Measurements from ENCODE around the gene UBTF. TPM values are rescaled to one million over a fixed set of nuclear protein-coding genes. Genes with fewer than 3 reads are reported as not detected.

Gene UBTF
- polyA plus RNA-seq, 5 donors: 99.8 to 129 (median 106) TPM

DNA sequence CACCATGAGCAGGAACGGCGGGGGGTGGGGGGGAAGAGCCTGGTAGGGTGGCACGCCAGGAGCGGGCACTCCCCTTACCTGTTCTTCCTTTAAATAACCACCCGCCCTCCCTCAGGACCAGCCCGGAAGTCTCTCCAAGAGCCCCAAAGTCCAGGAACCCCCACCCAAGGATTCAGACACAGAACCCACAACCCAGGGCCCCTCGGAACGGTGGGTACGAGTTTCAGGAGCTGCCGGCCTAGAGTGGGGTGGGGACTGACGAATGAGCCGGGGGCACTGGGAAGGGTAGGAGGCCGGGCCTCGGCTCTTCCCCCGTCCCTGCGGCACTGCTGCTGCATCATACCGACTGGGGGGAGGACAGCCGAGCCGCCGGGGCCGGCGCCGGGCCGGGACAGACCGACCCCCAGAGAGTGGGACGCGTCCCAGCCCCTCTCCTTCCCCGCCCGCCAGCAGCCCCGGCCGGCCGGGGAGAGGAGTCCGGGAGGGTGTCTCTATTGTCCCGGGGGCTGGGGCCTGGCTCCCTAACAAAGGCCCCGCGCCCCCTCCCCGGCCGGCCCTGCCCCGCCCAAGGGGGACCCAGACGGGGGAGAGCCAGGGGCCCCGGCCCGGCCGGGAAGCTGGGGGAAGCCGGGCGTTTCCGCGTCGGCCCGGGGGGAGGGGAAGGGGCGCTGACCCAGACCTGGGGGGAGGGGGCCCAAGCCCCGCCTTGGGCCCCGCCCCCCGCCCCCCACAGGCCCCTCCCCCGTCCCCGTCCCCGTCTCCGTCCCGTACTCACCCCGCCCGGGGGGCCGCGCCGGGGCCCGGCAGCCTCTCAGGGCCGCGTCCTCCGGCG lies 20.5 kb downstream of the UBTF start:
- peak; percentile 43 to 68 for DNase-seq

DNA sequence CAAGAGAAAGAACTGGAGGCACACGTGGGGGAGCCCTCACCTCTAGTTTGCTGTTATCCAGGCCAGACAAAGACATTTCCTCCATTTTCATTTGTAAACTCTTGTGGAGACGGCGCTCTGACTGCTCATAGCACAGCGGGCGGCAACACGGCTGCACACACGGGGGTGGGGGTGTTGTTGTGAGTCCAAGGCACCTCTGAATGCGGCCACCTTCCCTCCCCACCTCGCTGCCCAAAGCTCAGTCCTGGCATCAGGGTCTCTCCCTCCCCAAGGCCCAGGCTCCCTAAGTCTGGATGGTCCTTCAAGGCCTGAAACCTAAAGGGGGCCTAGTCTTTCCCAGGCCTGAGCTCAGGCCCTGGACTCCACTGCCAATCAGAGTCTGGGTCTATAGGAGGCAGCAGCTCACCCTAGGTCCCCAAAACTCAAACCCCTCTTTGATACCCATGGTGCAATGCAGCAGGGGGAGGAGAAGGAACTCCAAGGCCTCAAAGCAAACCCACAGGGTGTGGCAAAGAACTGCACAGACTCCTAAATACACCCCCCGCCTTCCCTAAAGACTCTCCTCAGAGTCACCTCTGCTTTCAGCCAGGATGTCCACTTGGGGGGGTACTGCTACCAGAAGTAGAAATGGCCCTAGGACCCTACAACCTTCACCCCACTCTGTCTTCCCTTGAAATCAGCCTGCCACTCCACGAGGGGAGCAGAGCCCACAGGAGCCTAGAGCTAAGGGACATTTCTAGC lies 21.3 kb downstream of the UBTF start:
- DNase-seq: peak in 1 of 2 donors; percentile 27

DNA sequence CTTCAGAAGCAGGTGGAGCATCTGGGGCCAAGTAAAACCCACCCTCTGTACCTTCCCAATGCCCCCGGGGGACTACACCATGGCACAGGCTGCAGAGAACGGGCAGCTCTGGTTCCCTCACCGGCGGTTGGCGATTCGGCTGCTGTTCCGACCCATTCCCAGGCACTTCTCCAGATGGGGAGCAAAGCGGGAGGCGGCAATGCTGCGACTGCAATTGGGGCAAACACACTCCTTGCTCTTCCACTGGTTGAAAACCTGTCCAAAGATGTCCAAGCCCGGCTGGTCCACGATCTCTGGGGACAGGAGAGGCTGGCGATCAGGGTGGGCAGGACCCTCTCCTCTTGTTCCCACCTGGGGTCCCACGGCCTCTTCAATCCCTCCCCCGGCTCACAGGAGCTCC lies 22.4 kb downstream of the UBTF start:
- no peak for DNase-seq

- no peak for DNase-seq
Observed at GRCh38 chr17:44193326-44194084, 26.0 kb downstream of the UBTF start.

DNA sequence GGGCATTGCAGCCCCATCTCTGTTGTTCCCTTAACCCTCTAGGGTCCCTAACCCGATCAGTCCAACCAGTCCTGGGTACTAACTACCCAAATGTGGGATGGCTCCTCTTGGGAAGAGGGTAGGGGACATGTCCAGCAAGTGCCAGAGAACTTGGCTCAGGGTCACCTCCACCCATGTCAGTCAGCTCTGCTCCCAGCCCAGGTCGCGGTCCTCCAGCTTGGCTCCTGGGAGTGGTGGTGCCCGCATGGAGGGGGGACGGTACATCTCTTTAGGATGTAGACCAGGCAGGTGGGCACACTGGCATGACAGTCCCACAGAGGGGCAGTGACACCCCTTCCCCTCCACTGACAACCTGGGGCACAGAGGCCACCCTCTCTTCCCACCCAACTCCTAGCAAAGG lies 26.7 kb downstream of the UBTF start:
- DNase-seq: no peak

DNA sequence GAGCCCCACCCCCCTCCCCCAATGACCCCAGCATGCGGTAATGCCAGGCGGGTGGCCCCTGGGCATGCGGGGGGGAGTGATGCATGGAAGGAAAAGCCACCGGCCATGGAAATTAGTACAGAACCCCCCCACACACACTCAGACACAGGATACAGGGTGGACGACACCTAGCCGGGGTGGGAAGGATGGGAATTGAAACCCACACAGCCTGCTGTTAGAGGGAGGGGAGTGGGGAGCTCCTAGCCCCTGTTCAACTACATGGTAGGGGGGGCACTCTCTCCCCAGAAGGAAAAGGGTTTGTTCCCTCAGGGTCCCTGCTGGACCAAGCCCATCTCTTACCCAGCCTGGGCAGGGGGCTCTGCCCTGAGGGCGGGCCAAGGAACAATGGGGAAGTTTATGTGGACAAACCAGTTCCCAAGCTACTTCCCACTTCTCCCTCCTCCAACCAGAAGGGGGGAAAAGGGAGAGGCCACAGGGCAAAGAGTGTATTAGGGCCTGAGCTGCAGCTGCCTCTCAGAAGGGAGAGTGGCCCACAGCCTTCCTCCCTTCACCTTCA lies 27.5 kb downstream of the UBTF start:
- DNase-seq: no peak

GRCh38 chr17:44191369-44191768 lies 28.1 kb downstream of the UBTF start:
- peak in 1 of 2 donors; percentile 42 for DNase-seq

GRCh38 chr17:44190481-44190880 lies 29.0 kb downstream of the UBTF start:
- DNase-seq: no peak

GRCh38 chr17:44188576-44189403 lies 30.7 kb downstream of the UBTF start:
- no peak for DNase-seq

GRCh38 chr17:44187131-44187899 lies 32.2 kb downstream of the UBTF start:
- DNase-seq: no peak

- peak; percentile 99 for DNase-seq
Observed at GRCh38 chr17:44186307-44187130, 33.0 kb downstream of the UBTF start, which contains the start of gene TMUB2. Gene TMUB2 (plus strand): TSS chr17:44186972. CDS start chr17:44187709, 737 bp downstream.

DNA sequence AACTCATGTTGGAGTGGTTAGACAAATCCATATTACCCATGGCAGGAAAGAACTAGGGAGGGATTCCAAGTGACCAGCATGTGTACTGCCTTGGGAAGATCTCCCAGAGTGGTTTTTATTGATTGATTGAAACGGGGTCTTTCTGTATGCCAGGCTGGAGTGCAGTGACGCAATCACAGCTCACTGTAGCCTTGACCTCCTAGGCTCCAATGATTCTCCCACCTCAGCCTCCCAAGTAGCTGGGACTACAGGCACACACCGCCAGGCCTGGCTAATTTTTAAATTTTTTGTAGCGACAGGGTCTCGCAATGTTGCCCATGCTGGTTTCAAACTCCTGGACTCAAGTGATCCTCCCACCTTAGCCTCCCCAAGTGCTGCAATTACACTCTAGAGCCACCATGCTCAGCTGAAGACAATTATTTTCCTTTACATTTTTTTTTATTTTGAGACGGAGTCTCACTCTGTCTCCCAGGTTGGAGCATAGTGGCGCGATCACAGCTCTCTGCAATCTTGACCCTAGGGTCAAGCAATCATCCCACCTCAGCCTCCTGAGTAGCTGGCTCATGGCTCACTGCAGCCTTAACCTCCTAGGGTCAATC lies 35.2 kb downstream of the UBTF start:
- DNase-seq: no peak

GRCh38 chr17:44183024-44183423 lies 36.5 kb downstream of the UBTF start:
- no peak for DNase-seq

GRCh38 chr17:44178133-44178532 lies 41.3 kb downstream of the UBTF start:
- no peak for DNase-seq

GRCh38 chr17:44177640-44178039 lies 41.8 kb downstream of the UBTF start:
- DNase-seq: no peak

DNA sequence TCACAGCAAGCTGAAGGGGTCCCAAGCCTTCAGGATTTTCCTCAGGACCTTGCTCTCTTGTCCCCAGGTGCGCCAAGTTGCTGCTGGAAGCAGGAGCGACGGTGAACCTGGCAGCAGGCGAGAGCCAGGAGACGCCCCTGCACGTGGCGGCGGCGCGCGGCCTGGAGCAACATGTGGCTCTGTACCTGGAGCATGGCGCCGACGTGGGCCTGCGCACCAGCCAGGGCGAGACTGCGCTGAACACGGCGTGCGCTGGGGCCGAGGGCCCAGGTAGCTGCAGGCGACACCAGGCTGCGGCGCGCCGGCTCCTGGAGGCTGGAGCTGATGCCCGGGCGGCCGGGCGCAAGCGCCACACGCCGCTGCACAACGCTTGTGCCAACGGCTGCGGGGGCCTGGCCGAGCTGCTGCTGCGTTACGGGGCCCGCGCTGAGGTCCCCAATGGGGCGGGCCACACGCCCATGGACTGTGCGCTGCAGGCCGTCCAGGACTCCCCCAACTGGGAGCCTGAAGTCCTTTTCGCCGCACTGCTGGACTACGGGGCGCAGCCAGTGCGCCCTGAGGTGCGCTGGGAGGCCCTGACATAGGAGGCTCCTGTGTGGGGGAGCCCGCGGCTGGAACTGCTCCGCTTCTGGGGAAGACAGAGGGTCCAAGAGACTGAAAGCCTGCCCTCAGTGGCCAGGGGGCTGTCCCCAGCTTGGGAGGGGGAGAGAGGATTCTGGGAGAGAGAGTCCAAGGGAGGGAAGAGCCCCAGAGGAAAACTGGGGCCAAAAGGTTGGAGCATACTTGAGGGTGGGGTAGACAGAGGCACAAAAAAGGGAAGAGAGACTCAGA lies 42.6 kb downstream of the UBTF start:
- no peak for DNase-seq

GRCh38 chr17:44176257-44176656 lies 43.2 kb downstream of the UBTF start:
- DNase-seq: no peak

GRCh38 chr17:44174427-44174826 lies 45.0 kb downstream of the UBTF start:
- no peak for DNase-seq
